Kidney (tissue), 14 donors: ENCODE data around the gene SAMD14. TPM values are rescaled to one million over a fixed set of nuclear protein-coding genes. Genes with fewer than 3 reads are reported as not detected.

ENCODE experiments used
- DNase-seq, 5 donors: peaks; one replicate each; pipeline ENCODE4 v3.0.0-alpha.2; 2013 to 2020
- FAIRE-seq: peaks from 2 replicates; lab custom pipeline; 2012; peaks lifted over from hg19 to GRCh38; lab: Jason Lieb, UNC
- H3K27ac ChIP-seq, 2 donors: one replicate each; pipeline ENCODE4 v1.7.0; 2013; ENCODE audit warnings: low read depth in 2 of 2, low read length in 2 of 2, inconsistent platforms in 1 of 2
- H3K27me3 ChIP-seq: one replicate; pipeline ENCODE4 v1.7.1; 2013; ENCODE audit warnings: low read length, inconsistent platforms; ENCODE audit not compliant: control insufficient read depth, insufficient read depth
- H3K36me3 ChIP-seq, 3 donors: one replicate each; pipeline versions ENCODE4 v1.7.0 to v1.7.1; 2013; ENCODE audit warnings: low read length in 3 of 3, control low read depth in 1 of 3, inconsistent platforms in 1 of 3; ENCODE audit not compliant: insufficient read depth in 3 of 3, control insufficient read depth in 2 of 3
- H3K4me1 ChIP-seq, 3 donors: one replicate each; pipeline versions ENCODE4 v1.7.0 to v1.7.1; 2013; ENCODE audit warnings: low read length in 3 of 3, inconsistent platforms in 1 of 3, low read depth in 1 of 3; ENCODE audit not compliant: control insufficient read depth in 2 of 3, insufficient read depth in 2 of 3
- H3K4me3 ChIP-seq, 3 donors: one replicate each; pipeline versions ENCODE4 v1.7.0 to v1.8.1; 2013; ENCODE audit warnings: low read length in 3 of 3, control low read depth in 1 of 3, inconsistent platforms in 1 of 3
- H3K9ac ChIP-seq, 3 donors: one replicate each; pipeline versions ENCODE4 v1.7.0 to v1.7.1; 2013; ENCODE audit warnings: low read length in 3 of 3, control low read depth in 1 of 3, inconsistent platforms in 1 of 3
- H3K9me3 ChIP-seq, 3 donors: one replicate each; pipeline versions ENCODE4 v1.7.0 to v1.7.1; 2013; ENCODE audit warnings: low read length in 3 of 3, control low read depth in 1 of 3, inconsistent platforms in 1 of 3; ENCODE audit not compliant: control insufficient read depth in 2 of 3, insufficient read depth in 1 of 3
- CTCF ChIP-seq: IDR thresholded peaks from 3 replicates; pipeline ENCODE4 v1.5.1; 2012; ENCODE audit warnings: mild to moderate bottlenecking, moderate library complexity, borderline replicate concordance; ENCODE audit not compliant: insufficient read depth; ENCODE audit errors: extremely low read depth
- intact Hi-C: fragments of 100-400 bp; cut with DNase I; formaldehyde crosslinking; loops from one replicate; pipeline ENCODE4 v1.11.1; 2022
- polyA plus RNA-seq: library from polyadenylated mRNA; stranded (reverse); fragments of 350-450 nt; fragmentation: Illumina TruSeq; extraction: RNeasy Lipid Tissue Mini Kit (QIAGEN cat#74804); gene quantifications from one replicate; pipeline ENCODE4 v1.2.3, GENCODE V29; 2014; ENCODE audit warnings: low read depth, low replicate concordance; ENCODE audit not compliant: insufficient read depth
- total RNA-seq: library from RNA; stranded (reverse); fragmentation: NEBNext Ultra II Directional; extraction: Animal tissue kit (Norgen Biotek cat#: 25700); gene quantifications from one replicate; pipeline ENCODE4 v1.2.1, GENCODE V29; 2021
- donor health status: control.
- donor health status: control.
- donor health status: control.
- donor health status: control.
- donor health status: control.
- donor health status: DM: yes; HTN: yes; CAD: no.
- donor health status: Normal renal cell carcinoma (clear cell type).

SAMD14 gene
- total and polyA plus RNA-seq, 2 donors from 2014 or later, result 3.7 to 5.0 TPM

GRCh38 chr17:50094753-50095619 lies 35.0 kb downstream of the SAMD14 start, which contains the start of gene PDK2:
Gene PDK2, plus strand, starts transcription at chr17:50095351. Its CDS starts 85 bp downstream, at chr17:50095436.
- no peaks in the 10 kb centered on the region for H3K9me3 ChIP-seq
- H3K27ac ChIP-seq, result peak within 1 kb of the TSS; percentile 85 to 90
- TF ChIP-seq CTCF, result no peak
- peak within 1 kb of the TSS; percentile 86 to 94 (median 92) for H3K9ac ChIP-seq
- H3K36me3 ChIP-seq, result peaks cover 2 to 24% (median 7%) of the 10 kb centered on the region in 3 donors
- peaks cover 0 to 31% (median 29%) of the 10 kb centered on the region in 3 donors for H3K4me1 ChIP-seq
- FAIRE-seq, result no peak
- peak within 1 kb of the TSS; percentile 94 to 96 (median 95) for H3K4me3 ChIP-seq
- DNase-seq, result peak; percentile 97 to 99 (median 97)
- intact Hi-C loops, result loop anchor here (10.0 kb wide), 1 partner anchor 200 kb away; no protein-coding TSS in a partner anchor
- H3K27me3 ChIP-seq, result no peaks in the 10 kb centered on the region

GRCh38 chr17:50094243-50094752 lies 35.7 kb downstream of the SAMD14 start:
- peak; percentile 92 for TF ChIP-seq CTCF
- peaks cover 2 to 20% (median 7%) of the 10 kb centered on the region in 3 donors for H3K36me3 ChIP-seq
- H3K27ac ChIP-seq, result peak overlapping the region; percentile 84 to 90
- DNase-seq (peak; percentile 92 to 96 (median 95)), FAIRE-seq (no peak)
- H3K4me1 ChIP-seq, result peaks cover 0 to 31% (median 29%) of the 10 kb centered on the region in 3 donors
- no peaks in the 10 kb centered on the region for H3K27me3 ChIP-seq
- intact Hi-C loops, result loop anchor here (10.0 kb wide), 1 partner anchor 201 kb away; no protein-coding TSS in a partner anchor
- H3K9me3 ChIP-seq, result no peaks in the 10 kb centered on the region
- H3K4me3 ChIP-seq, result peak overlapping the region; percentile 81 to 96 (median 86)
- H3K9ac ChIP-seq, result peak overlapping the region; percentile 56 to 69 (median 65)

GRCh38 chr17:50093807-50094206 lies 36.2 kb downstream of the SAMD14 start:
- intact Hi-C loops, result loop anchor here (10.0 kb wide), 1 partner anchor 201 kb away; no protein-coding TSS in a partner anchor
- Histone ChIP-seq H3K36me3 (peaks cover 3 to 22% (median 7%) of the 10 kb centered on the region in 3 donors), H3K9me3 (no peaks in the 10 kb centered on the region), H3K4me3 (no peak overlapping the region), H3K27me3 (no peaks in the 10 kb centered on the region), H3K9ac (peak overlapping the region in 1 of 3 donors; percentile 4), H3K27ac (peak overlapping the region in 1 of 2 donors; percentile 90), H3K4me1 (peaks cover 0 to 28% (median 24%) of the 10 kb centered on the region in 3 donors)
- no peak for TF ChIP-seq CTCF
- no peak for FAIRE-seq
- no peak for DNase-seq
